ENCODE data around the gene SNX8.
"Not testable (repeated sequence)": the region's sequence is repeated elsewhere in the genome, so short reads cannot be mapped to it uniquely, and the experiment has no call there.

Gene SNX8, protein sequence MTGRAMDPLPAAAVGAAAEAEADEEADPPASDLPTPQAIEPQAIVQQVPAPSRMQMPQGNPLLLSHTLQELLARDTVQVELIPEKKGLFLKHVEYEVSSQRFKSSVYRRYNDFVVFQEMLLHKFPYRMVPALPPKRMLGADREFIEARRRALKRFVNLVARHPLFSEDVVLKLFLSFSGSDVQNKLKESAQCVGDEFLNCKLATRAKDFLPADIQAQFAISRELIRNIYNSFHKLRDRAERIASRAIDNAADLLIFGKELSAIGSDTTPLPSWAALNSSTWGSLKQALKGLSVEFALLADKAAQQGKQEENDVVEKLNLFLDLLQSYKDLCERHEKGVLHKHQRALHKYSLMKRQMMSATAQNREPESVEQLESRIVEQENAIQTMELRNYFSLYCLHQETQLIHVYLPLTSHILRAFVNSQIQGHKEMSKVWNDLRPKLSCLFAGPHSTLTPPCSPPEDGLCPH

DNA sequence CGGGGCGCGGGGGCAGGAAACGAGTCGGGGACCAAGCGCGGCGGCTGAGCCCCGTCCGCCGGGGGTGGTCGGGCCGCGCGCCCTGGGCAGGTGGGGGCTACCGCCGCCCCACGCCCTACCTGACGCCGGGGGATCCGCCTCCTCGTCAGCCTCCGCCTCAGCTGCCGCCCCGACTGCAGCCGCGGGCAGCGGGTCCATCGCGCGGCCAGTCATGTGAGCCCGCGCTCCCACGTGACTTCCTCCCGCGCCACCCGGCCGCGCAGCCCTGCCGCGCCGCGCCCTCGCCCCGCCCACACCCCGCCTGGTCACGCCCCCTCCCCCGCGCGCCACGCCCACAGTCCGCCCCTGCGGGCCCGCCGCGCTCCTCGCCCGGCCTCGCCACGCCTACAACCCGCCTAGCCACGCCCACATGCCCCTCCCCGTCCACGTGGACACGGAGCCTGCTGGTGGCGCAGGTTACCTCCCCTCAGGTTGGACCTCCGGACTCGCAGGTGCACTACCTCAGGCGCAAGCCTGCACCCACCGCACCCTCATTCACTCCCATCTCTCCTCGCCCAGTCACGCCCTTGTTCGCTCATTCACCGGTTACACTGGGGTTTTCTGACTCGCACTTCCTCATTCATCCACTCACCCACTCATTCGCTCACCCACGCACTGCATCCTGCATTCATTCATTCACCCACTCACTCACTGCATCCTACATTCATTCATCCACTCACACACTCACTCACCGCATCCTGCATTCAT lies at the start of gene SNX8:
Gene SNX8, minus strand, starts transcription at position 233 of the 747 bp plus-strand sequence. Its CDS starts 20 bp downstream, at position 213.
- peak; percentile 62 for DNase-seq (ENCODE audit: low read depth)

DNA sequence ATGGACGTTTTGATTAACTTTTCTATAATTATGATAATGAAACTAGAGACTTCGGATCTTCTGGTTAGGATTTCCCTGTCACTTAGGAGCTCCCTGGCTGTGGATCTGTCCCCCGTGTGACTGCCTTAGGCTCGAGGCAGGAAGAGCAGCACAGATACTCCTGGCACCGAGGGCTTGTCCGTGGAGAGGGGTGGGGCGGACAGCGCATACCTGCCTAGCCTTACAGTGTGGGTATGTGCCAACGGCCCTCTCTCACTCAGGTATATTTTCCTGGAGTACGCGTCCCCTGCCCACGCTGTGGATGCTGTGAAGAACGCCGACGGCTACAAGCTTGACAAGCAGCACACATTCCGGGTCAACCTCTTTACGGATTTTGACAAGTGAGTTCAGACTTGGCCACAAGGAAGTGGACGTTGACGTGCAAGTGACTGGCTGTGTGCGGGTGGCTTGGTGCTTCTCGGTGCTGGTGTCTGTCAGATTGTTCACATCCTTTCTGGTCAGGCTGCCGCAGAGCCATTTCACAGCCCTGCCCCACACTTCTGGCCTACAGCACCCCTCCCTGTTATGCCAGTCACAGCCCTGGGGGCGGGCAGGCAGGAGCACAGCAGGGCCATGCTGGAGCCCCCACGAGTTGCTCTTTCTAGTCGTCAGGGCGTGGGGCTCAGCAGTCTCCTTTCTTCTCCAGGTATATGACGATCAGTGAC lies 48.3 kb upstream of the SNX8 start:
- DNase-seq (ENCODE audit: low read depth) = no peak

DNA sequence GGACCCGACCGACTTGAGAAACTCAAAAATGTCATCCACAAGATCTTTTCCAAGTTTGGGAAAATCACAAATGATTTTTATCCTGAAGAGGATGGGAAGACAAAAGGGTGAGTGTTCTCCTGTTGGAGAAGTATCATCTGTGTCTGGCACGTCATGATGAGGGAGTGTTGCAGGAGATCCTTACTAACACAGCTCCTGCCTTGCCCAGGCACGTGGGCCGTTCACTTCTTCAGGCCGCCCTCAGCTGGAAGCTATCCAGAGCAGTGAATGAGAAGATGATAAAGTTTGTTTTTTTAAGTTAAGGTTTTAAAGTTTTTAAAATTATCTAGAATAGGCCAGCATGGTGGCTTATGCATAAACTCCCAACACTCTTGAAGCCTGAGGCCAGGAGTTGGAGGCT lies 46.6 kb upstream of the SNX8 start:
- DNase-seq (ENCODE audit: low read depth) = no peak

DNA sequence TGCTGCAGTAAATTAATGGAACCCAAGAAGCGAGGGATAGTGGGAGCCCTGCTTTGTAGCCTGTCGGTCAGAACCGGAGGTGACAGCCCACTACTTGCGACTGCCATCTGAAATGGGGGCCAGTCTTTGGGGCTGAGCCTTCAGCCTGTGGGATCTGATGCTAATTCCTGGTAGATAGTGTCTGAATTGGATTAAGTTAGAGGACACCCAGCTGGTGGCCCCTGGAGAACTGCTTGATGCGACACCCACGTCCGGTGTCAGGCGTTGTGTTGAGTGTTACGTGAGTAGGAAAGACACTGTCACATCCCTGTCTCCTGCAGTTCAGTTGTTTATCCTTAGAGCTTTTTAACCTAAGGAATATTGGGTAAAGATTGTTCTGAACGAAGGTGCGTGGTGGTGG lies 45.4 kb upstream of the SNX8 start:
- no peak for DNase-seq (ENCODE audit: low read depth)

DNA sequence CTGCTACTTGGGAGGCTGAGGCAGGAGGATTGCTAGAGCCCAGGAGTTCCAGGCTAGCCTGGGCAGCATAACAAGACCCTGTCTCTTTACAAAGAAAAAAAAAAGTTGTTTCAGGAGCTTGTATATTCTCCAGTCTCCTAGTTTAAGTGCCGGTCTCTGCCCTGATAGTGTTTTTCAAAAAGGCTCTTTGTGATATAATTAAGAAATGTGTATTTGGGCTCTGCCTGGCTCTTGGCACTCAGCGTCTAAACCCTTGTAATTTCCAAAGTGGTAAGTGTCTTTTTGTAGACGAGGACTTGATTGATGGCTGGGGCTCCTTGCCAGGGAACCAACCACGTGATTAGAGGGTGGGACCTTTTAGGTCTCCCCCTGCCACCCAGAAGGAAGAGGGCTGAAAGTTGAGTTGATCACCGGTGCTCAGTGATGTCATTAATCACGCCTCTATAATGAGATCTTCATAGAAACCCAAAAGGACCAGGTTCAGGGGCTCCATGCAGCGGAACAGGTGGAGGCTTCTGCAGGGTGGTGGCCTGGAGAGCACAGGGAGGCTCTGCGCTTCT lies 44.8 kb upstream of the SNX8 start:
- no peak for DNase-seq (ENCODE audit: low read depth)

DNA sequence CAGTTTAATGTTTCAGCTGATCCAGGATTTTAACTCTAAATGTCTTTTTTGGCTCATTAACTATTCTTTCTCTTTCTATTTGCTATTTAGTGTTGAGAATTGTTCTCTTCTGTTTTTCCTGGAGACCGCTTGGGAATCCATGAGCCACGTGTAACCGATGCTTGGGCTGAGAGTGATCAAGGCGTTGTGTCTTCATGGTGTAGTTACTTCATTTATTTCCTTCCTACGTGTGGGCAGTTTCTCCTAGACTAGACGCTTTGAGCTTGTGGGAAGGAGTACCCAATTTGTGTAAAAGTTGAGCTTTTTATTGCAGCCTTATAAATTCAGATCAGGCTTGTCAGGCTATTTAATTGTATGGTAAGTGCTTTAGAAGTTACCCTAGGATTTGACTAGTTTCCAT lies 43.3 kb upstream of the SNX8 start:
- DNase-seq (ENCODE audit: low read depth) = no peak

DNA sequence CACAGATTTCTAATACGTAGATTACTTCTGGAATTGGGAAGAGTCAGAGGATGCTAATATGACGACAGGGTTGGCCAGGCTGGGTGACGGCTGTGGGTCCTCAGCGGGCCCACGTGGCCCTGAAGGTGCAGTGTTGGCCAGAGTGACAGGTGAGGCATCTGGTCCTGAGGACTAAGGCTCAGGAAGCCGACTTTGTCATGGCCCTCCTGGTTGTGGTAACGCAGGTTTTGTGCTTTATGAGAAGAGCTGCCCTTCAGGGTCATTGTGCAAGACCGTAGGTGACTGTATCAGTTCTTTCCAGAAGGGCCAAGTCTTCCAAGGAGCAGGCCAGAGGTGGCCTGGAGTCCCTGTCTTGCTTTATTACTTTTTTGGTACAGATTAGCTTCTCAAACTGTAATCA lies 42.9 kb upstream of the SNX8 start:
- no peak for DNase-seq (ENCODE audit: low read depth)

DNA sequence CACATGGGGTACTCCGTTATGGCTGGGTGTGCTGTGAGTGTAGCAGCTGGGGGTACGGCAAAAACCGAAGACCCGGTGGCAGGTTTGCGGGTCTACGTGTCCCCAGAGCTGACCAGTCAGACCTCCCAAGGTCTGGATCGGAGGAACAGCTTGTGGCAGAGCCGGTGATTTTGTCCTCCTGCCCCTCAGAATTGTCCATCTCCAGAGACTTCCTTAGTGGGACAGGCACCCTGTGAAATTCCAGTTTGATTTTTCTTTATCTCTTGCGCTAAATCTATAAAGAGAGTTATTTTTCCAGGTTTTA lies 41.4 kb upstream of the SNX8 start:
- DNase-seq (ENCODE audit: low read depth) = no peak

DNA sequence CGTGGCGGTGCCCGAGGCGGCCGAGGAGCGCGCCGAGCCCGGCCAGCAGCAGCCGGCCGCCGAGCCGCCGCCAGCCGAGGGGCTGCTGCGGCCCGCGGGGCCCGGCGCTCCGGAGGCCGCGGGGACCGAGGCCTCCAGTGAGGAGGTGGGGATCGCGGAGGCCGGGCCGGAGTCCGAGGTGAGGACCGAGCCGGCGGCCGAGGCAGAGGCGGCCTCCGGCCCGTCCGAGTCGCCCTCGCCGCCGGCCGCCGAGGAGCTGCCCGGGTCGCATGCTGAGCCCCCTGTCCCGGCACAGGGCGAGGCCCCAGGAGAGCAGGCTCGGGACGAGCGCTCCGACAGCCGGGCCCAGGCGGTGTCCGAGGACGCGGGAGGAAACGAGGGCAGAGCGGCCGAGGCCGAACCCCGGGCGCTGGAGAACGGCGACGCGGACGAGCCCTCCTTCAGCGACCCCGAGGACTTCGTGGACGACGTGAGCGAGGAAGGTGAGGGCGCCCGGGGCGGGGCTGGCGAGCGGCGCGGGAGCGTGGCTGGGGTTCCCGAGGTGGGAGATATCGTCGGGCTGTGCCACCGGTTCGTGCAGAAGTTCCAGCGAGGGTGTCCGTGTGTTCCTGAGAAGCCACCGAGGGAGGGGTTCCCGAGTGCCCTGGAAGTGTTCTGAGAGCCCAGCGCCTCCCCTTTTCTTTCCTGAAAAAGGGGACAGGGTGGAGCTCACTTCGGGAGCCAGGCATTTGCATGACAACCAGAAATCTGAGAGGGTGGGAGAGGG lies 40.9 kb upstream of the SNX8 start:
- DNase-seq (ENCODE audit: low read depth) = no peak

DNA sequence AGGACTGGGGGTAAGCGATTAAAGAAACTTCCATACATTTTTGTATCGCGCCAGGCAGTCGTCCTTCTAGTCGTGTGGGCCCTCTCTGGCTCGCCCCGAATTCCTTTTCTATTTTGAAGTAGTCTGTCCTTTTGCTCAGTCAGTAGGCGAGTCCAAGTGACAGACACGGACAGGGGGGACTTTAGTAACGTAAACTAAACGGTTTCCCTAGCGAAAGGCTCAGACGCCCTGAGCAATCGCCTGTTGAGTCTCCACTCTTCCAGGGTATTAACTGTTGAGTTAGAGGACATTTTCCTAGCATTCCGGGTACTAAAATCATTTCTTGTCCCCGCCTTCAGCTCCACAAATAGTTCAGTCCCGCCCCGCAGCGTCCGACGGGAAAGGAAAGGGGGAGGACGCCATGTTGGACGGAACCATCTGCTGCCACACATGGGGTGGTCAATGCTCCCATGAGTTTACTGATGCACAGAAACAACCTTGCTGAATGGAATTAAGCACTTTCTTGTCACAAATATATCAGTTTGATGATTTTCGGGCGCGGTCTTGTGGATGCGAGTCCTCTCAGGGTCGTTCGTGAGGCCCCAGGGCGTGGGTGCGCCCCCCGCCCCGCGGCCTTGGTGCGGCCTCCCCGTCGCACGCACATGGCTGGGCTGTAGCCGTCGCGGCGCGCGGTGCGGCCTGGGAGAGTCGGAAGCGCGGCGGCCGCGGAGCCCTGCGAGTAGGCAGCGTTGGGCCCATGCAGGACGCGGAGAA lies 40.1 kb upstream of the SNX8 start, which contains the start of gene EIF3B:
Gene EIF3B, plus strand, starts transcription at position 642 of the 753 bp plus-strand sequence. Its CDS starts 95 bp downstream, at position 737.
- DNase-seq (ENCODE audit: low read depth) = peak; percentile 84

DNA sequence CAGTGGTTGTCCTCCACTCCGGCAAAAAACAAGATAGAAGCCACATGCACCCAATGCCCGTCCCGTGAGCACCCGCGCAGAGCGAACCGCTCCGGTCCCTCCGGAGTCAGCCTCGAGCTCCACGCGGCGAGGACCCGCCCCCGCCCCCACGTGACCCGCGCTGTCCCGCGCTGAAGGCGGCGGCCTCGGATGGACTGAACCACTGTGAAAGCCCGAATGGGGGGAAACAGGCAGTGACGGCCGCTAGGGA lies 39.6 kb upstream of the SNX8 start:
- DNase-seq (ENCODE audit: low read depth) = peak; percentile 77

DNA sequence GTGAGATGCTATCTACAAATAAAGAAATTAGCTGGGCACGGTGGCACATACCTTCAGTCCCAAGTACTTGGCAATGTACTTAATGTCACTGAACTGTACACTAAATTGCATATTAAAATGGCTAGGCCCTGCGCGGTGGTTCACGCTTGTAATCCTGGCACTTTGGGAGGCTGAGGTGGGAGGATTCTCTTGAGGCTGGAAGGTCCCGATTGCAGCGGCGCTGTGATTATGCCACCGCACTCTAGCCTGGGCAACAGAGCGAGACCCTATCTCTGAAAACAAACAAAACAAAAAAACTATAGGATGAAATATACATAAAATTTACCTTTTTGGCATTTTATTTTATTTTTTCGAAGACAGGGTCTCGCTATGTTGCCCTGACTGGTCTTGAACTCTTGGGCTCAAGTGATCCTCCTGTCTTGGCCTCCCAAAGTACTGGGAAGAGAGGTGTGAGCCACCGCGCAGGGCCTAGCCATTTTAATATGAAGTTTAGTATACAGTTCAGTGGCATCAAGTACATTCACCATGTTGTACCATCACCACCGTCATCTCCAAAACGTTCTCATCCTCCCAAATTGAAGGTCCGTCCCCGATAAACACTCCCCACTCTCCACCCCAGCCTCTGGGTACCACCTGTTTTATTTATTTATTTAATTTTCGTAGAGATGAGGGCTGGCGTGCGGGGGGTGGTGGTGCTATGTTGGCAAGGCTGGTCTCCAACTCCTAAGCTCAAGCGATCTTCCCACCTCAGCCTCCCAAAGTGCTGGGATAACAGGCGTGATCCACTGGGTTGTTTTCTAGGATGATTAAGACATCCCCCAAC lies 39.1 kb upstream of the SNX8 start:
- no peak for DNase-seq (ENCODE audit: low read depth)

DNA sequence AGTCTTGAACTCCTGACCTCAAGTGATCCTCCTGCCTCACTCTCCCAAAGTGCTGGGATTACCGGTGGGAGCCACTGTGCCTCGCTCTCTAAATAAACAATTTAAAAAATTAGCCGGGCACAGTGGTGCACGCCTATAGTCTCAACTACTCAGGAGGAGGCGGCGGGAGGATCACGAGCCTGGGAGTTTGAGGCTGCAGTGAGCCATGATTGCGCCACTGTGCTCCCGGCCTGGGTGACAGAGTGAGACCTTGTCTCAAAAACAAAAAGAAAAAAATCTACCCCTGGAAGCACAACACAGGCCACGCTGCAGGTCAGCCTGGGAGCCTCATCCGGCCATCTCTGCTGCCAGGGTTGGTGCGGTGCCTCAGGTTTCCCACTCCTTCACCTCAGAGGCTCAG lies 36.6 kb upstream of the SNX8 start:
- no peak for DNase-seq (ENCODE audit: low read depth)

DNA sequence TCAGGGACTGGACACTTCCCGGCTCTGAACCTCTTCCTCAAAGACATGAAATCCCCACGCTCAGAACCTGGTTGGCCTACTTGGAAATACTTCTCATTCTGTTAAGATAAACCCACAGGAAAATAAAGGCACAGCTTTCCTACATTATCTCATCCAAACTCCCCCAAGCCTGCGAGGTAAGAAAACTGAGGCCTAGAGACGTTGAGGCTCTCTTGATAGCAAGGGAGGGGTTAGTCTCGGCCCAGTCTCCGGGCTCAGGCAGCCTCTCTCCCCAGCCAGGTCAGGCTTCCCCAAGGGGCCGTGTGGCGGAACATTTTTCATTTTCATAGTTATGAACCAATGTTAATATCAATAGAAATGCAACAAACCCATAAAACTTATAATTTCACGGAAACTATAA lies 35.8 kb upstream of the SNX8 start:
- no peak for DNase-seq (ENCODE audit: low read depth)

DNA sequence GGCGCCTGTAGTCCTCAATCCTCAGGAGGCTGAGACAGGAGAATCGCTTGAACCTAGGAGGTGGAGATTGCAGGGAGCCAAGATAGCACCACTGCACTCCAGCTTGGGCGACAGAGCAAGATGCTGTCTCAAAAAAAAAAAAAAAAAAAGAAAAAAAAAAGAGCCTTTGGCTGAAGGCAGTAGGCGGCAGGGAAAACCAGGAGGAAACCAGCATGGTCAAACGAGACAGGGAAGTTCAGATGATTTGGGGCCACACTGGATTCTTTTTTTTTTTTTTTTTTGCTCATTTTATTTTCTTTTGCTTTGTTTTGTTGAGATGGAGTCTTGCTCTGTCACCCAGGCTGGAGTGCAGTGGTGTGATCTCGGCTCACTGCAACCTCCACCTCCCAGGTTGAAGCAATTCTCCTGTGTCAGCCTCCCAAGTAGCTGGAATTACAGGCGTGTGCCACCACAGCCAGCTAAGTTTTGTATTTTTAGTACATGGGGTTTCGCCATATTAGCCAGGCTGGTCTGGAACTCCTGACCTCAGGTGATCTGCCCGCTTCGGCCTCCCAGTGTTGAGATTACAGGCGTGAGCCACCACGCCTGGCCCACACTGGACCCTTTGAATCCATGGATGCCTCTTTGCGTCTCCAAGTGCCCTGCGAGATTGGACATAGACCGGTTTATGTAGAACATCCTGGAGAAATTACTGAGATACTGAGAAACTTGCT lies 33.3 kb upstream of the SNX8 start:
- not testable (repeated sequence) for DNase-seq (ENCODE audit: low read depth)

DNA sequence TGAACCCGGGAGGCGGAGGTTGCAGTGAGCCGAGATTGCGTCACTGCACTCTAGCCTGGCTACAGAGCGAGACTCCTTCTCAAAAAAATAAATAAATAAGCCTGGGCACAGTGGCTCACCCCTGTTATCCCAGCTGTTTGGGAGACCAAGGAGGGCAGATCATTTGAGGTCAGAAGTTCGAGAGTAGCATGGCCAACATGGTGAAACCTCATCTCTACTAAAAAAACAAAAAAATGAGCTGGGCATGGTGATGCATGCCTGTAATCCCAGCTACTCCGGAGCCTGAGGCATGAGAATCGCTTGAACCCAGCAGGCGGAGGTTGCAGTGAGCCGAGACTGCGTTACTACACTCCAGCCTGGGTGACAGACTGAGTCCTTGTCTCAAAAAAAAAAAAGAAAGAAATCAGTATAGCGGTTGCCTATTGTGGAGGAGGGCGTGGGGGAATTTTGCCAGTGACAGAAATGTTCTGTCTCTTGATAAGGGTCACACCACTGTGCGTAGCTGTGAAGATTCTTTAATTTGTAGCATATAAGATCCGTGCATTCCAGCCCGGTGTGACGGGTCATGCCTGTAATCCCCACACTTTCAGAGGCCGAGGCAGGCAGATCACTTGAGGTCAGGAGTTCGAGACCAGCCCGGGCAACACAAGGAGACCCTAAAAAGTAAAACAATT lies 22.5 kb upstream of the SNX8 start:
- no peak for DNase-seq (ENCODE audit: low read depth)

DNA sequence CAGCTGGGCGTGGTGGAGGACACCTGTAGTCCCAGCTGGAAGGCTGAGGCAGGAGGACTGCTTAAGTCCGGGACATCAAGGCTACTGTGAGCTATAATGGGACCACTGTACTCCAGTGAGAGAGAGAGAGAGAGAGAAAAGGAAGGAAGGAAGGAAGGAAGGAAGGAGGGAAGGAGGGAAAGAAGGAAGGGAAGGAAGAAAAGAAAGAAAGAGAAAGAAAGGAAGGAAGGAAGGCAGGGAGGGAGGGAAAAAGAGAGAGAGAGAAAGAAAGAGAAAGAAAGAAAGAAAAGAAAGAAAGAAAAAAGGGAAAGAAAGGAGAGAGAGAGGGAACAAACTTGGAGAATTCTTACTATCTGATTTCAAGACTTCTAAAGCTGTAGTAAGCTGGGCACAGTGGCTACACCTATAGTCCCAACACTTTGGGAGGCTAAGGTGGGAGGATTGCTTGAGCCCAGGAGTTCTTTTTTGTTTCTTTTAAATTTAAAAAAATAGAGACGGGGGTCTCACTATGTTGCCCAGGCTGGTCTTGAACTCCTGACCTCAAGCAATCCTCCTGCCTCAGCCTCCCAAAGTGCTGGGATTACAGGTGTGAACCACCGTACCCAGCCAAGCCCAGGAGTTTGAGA lies 18.5 kb upstream of the SNX8 start:
- DNase-seq (ENCODE audit: low read depth) = not testable (repeated sequence)

DNA sequence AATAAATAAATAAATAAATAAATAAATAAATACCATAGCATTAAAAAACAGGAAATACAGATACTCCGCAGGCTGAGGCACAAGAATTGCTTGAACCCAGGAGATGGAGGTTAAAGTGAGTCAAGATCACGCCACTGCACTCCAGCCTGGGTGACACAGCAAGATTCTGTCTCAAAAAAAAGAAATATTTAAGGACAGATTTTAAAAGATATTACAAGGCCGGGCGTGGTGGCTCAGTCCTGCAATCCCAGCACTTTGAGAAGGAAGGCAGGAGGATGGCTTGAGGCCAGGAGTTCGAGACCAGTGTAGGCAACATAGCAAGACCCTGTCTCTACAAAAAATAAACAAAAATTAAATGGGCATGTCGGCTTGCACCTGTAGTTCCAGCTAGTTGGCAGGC lies 17.5 kb upstream of the SNX8 start:
- no peak for DNase-seq (ENCODE audit: low read depth)

DNA sequence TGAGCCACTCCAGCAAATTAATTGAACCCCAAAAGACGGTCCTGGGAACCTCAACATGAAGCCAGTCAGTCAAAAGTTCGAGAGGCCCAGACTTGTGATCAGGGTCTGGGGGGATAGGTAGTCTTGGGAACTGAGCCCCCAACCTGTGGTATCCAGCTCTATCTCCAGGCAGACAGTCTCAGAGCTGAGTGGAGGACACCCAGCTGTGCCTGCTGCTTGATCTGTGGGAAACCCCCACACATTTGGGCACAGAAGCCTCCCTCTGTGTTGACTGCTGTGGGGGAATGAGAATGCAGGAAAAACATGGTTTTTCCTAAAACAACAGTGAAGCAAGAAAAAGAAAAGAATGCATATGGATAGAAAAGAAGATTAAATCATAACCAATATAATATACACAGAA lies 16.3 kb upstream of the SNX8 start:
- no peak for DNase-seq (ENCODE audit: low read depth)

All from CMK (cell line).